HG03025 (cell line): ENCODE data around the gene ABCG4.
"Not testable (repeated sequence)": the region's sequence is repeated elsewhere in the genome, so short reads cannot be mapped to it uniquely, and the experiment has no call there.

ENCODE experiments used
- ATAC-seq: cut with Tn5 transposase; IDR thresholded peaks from one replicate; pipeline ENCODE4 v1.9.1; 2021; ENCODE audit warnings: mild to moderate bottlenecking, moderate library complexity; ENCODE audit not compliant: unreplicated experiment, low FRiP score

The ABCG4 gene

GRCh38 chr11:119149018-119149785 lies at the start of gene ABCG4:
Gene ABCG4 (plus strand): TSS chr11:119149052. CDS start chr11:119149966, 914 bp downstream.
- no peak for ATAC-seq

- ATAC-seq, result no peak
Observed at GRCh38 chr11:119099711-119100110, 49.1 kb upstream of the ABCG4 start.

- no peak for ATAC-seq
Observed at GRCh38 chr11:119100246-119100970, 48.4 kb upstream of the ABCG4 start.

- ATAC-seq, result peak; percentile 5
Observed at GRCh38 chr11:119100994-119101758, 47.7 kb upstream of the ABCG4 start.

GRCh38 chr11:119101759-119102423 lies 47.0 kb upstream of the ABCG4 start, which contains the start of gene DPAGT1:
Gene DPAGT1 (minus strand): TSS chr11:119101853. CDS start chr11:119101655, 198 bp downstream.
- peak; percentile 73 for ATAC-seq

- not testable (repeated sequence) for ATAC-seq
Observed at GRCh38 chr11:119103161-119103664, 45.6 kb upstream of the ABCG4 start.

- ATAC-seq, result no peak
Observed at GRCh38 chr11:119103793-119104192, 45.1 kb upstream of the ABCG4 start.

GRCh38 chr11:119106564-119107537 lies 42.0 kb upstream of the ABCG4 start, which contains the start of gene C2CD2L:
Gene C2CD2L (plus strand): TSS chr11:119107344. CDS start chr11:119107742, 398 bp downstream.
- peak; percentile 65 for ATAC-seq

GRCh38 chr11:119107538-119108145 lies 41.2 kb upstream of the ABCG4 start:
- peak; percentile 19 for ATAC-seq

- ATAC-seq, result peak; percentile 11
Observed at GRCh38 chr11:119108146-119108856, 40.6 kb upstream of the ABCG4 start.

GRCh38 chr11:119108857-119109221 lies 40.0 kb upstream of the ABCG4 start:
- ATAC-seq, result no peak

- ATAC-seq, result no peak
Observed at GRCh38 chr11:119109843-119110242, 39.0 kb upstream of the ABCG4 start.

GRCh38 chr11:119110439-119110838 lies 38.4 kb upstream of the ABCG4 start:
- ATAC-seq, result no peak

GRCh38 chr11:119111361-119111925 lies 37.4 kb upstream of the ABCG4 start:
- ATAC-seq, result no peak

GRCh38 chr11:119112314-119113020 lies 36.4 kb upstream of the ABCG4 start:
- no peak for ATAC-seq

- no peak for ATAC-seq
Observed at GRCh38 chr11:119113716-119114115, 35.1 kb upstream of the ABCG4 start.

- ATAC-seq, result no peak
Observed at GRCh38 chr11:119114351-119114750, 34.5 kb upstream of the ABCG4 start.
